Gastrocnemius medialis (tissue), 4 donors: ENCODE measurements around the gene TRIM46. TPM values are rescaled to one million over a fixed set of nuclear protein-coding genes. Genes with fewer than 3 reads are reported as not detected.

ENCODE experiments used
- ATAC-seq, 2 donors: fragments of 150-250 bp; one replicate each; pipeline ENCODE4 v1.9.1; 2016
- DNase-seq, 2 donors: peaks; one replicate each; pipeline ENCODE4 v3.0.0-alpha.2; 2019
- H3K27ac ChIP-seq, 4 donors: fragments of 200-600 bp; sonication (generic); 1 replicate in 1 of 4; 2 replicates in 3 of 4; pipeline ENCODE4 v1.5.1; 2016 to 2018; ENCODE audit warnings: mild to moderate bottlenecking in 2 of 4, moderate library complexity in 1 of 4
- H3K27me3 ChIP-seq, 3 donors: fragments of 200-600 bp; sonication (generic) in 2 of 3; 1 replicate in 1 of 3; 2 replicates in 2 of 3; pipeline versions ENCODE4 v1.5.1 to v1.6.0; 2016 to 2019; ENCODE audit warnings: mild to moderate bottlenecking in 1 of 3, moderate library complexity in 1 of 3
- H3K36me3 ChIP-seq, 2 donors: fragments of 200-600 bp; sonication (generic) in 1 of 2; one replicate each; pipeline ENCODE4 v1.5.1; 2017 to 2018
- H3K4me1 ChIP-seq, 2 donors: fragments of 200-600 bp; sonication (generic) in 1 of 2; one replicate each; pipeline ENCODE4 v1.5.1; 2016 to 2017; ENCODE audit warnings: mild to moderate bottlenecking in 2 of 2
- H3K4me3 ChIP-seq, 4 donors: fragments of 200-600 bp; sonication (generic) in 3 of 4; 1 replicate in 1 of 4; 2 replicates in 3 of 4; pipeline ENCODE4 v1.5.1; 2016 to 2019; ENCODE audit warnings: mild to moderate bottlenecking in 2 of 4
- H3K9me3 ChIP-seq, 3 donors: fragments of 200-600 bp; sonication (generic) in 2 of 3; 1 replicate in 1 of 3; 2 replicates in 2 of 3; pipeline ENCODE4 v1.5.1; 2016 to 2019
- POLR2A ChIP-seq, 2 donors: fragments of 450-650 bp; IDR thresholded peaks; one replicate each; pipeline ENCODE4 v1.6.1; 2017; ENCODE audit warnings: antibody characterized with exemption in 2 of 2, mild to moderate bottlenecking in 2 of 2, moderate library complexity in 2 of 2
- in situ Hi-C, 4 donors: fragments of 200-750 bp; cut with MboI; loops; one replicate each; pipeline versions ENCODE4 v1.15.0 to v1.8.0; 2017; ENCODE audit warnings: low sequenced_read_pairs in 4 of 4
- intact Hi-C: fragments of 100-400 bp; cut with DNase I; formaldehyde crosslinking; loops from one replicate; pipeline ENCODE4 v1.15.1; 2023; ENCODE audit warnings: low total_unique reads
- total RNA-seq, 4 donors: library from RNA; depleted of rRNA; stranded (reverse); fragments of >200 nt; gene quantifications; one replicate each; pipeline versions ENCODE4 v1.1.0 to v1.2.3, GENCODE V29; 2016
- TF ChIP-seq, protein P1 (sequence below), 5 experiments: fragments of 450-650 bp in 3 of 5; fragments of 200-600 bp in 2 of 5; sonication (generic) in 2 of 5; IDR thresholded peaks in 4 of 5; conservative IDR thresholded peaks in 1 of 5; 1 replicate in 4 of 5; 2 replicates in 1 of 5; pipeline ENCODE4 v1.5.1; 2016 to 2019; ENCODE audit warnings: antibody characterized with exemption in 5 of 5, mild to moderate bottlenecking in 3 of 5, moderate library complexity in 3 of 5

TRIM46 gene
- total RNA-seq, 4 donors from 2014 or later = not detected

DNA sequence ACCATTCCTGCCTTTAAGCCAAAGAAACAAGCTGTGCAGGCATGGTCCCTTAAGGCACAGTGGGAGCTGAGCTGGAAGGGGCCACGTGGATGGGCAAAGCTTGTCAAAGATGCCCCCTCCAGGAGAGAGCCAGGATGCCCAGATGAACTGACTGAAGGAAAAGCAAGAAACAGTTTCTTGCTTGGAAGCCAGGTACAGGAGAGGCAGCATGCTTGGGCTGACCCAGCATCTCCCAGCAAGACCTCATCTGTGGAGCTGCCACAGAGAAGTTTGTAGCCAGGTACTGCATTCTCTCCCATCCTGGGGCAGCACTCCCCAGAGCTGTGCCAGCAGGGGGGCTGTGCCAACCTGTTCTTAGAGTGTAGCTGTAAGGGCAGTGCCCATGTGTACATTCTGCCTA lies 39.3 kb upstream of the TRIM46 start:
- peaks cover 59 to 60% of the 10 kb centered on the region in 2 donors for H3K4me1 ChIP-seq

DNA sequence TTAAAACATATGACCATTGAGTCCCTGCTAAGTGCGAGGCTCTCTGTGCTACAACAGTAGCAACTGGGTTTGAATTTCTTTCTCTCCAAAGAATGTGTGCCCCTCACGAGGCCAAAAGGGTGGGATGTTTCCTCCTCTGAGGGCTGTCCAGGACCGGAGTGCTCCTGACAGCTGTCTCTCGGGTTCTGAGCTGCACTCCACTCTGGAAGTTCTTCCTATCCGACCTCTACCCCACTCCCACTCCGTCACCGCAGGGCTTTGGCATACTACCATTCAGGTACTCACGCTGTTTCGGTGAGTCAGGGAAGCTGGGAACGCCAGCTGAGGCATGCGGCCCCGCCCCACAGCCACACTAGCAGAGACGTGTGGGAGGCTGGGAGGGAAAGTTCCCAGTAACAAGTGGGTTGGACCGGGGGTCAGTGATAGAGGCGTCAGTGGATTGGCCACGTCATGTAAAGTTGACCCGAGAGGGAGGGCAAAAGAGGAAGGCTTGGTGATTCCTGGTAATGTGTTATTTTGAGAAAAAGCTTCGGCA lies 38.7 kb upstream of the TRIM46 start:
- Histone ChIP-seq H3K36me3 (peaks cover 0 to 12% of the 10 kb centered on the region in 2 donors), H3K9me3 (no peaks in the 10 kb centered on the region), H3K27me3 (peaks cover 2 to 4% (median 3%) of the 10 kb centered on the region in 3 donors), H3K27ac (peak overlapping the region; percentile 96 to 100 (median 98)), H3K4me1 (peaks cover 61 to 63% of the 10 kb centered on the region in 2 donors), H3K4me3 (peak overlapping the region; percentile 82 to 93 (median 87))
- peak; percentile 82 to 88 for DNase-seq
- TF ChIP-seq POLR2A (IDR thresholded peaks at IDR 0.05) = no peak
- TF ChIP-seq, protein P1, sequence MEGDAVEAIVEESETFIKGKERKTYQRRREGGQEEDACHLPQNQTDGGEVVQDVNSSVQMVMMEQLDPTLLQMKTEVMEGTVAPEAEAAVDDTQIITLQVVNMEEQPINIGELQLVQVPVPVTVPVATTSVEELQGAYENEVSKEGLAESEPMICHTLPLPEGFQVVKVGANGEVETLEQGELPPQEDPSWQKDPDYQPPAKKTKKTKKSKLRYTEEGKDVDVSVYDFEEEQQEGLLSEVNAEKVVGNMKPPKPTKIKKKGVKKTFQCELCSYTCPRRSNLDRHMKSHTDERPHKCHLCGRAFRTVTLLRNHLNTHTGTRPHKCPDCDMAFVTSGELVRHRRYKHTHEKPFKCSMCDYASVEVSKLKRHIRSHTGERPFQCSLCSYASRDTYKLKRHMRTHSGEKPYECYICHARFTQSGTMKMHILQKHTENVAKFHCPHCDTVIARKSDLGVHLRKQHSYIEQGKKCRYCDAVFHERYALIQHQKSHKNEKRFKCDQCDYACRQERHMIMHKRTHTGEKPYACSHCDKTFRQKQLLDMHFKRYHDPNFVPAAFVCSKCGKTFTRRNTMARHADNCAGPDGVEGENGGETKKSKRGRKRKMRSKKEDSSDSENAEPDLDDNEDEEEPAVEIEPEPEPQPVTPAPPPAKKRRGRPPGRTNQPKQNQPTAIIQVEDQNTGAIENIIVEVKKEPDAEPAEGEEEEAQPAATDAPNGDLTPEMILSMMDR (IDR thresholded peaks at IDR 0.05 in 4 of 5, conservative IDR thresholded peaks at IDR 0.05 in 1 of 5) = no peak
- intact Hi-C loops = loop anchor here (2.0 to 10.0 kb wide), 4 partner anchors 38 to 730 kb away; partner anchors contain the start of genes IL6R, KRTCAP2, TRIM46 and UBE2Q1
- peak; percentile 70 to 75 for ATAC-seq
- in situ Hi-C loops = no loop called here

More for the DNA sequence above, 39.3 kb upstream of the TRIM46 start:
- H3K27me3 ChIP-seq = peaks cover 3 to 9% (median 6%) of the 10 kb centered on the region in 3 donors
- peaks cover 0 to 12% of the 10 kb centered on the region in 2 donors for H3K36me3 ChIP-seq
- in situ Hi-C loops = no loop called here
- TF ChIP-seq POLR2A (IDR thresholded peaks at IDR 0.05) = no peak
- TF ChIP-seq, protein P1 (IDR thresholded peaks at IDR 0.05 in 4 of 5, conservative IDR thresholded peaks at IDR 0.05 in 1 of 5) = no peak
- no peak for DNase-seq
- intact Hi-C loops = loop anchor here (2.0 to 10.0 kb wide), 2 partner anchors 38 to 730 kb away; partner anchors contain the start of genes IL6R, KRTCAP2 and TRIM46
- no peak for ATAC-seq
- peak overlapping the region; percentile 96 to 100 (median 98) for H3K27ac ChIP-seq
- H3K9me3 ChIP-seq = no peaks in the 10 kb centered on the region
- H3K4me3 ChIP-seq = peak overlapping the region; percentile 82 to 93 (median 87)

DNA sequence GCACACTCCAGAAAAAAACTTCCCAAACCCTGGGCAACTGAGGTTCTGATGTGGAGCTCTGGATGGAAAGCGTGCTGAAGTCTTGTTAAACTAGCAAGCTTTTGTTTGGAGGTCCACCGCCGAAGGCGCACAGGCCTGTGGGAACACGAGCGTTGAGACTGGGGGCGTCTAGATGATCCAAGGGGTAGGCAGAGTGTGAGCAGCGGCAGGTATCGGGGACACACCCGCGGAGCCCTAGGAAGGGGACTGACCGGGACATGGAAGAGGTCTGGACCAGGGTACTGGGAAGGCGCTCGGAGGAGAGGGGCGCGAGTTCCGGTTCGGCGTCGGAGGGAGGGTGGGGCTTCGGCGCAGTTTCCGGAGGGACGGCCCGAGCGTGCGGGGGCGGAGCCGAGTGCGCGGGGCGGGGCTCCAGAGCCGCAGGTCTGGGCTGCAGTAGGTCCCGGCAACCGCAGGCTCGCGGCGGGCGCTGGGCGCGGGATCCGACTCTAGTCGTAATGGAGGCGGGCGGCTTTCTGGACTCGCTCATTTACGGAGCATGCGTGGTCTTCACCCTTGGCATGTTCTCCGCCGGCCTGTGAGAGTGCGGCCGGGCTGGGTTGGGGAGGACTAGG lies 38.1 kb upstream of the TRIM46 start, which contains the start of gene SLC50A1:
Gene SLC50A1 (plus strand): TSS at position 438 of the 614 bp plus-strand sequence. CDS start 60 bp downstream, at position 498.
- H3K9me3 ChIP-seq = no peaks in the 10 kb centered on the region
- intact Hi-C loops (loop anchor here (2.0 to 10.0 kb wide), 4 partner anchors 37 to 731 kb away; partner anchors contain the start of genes IL6R, KRTCAP2, TRIM46 and UBE2Q1), in situ Hi-C loops (no loop called here)
- peak; percentile 69 to 78 for ATAC-seq
- H3K36me3 ChIP-seq = peaks cover 0 to 12% of the 10 kb centered on the region in 2 donors
- peaks cover 55 to 61% of the 10 kb centered on the region in 2 donors for H3K4me1 ChIP-seq
- DNase-seq = peak; percentile 87 to 93
- H3K27ac ChIP-seq = peak within 1 kb of the TSS; percentile 96 to 100 (median 98)
- peak; percentile 90 to 92 for TF ChIP-seq POLR2A (IDR thresholded peaks at IDR 0.05)
- TF ChIP-seq, protein P1 (IDR thresholded peaks at IDR 0.05 in 4 of 5, conservative IDR thresholded peaks at IDR 0.05 in 1 of 5) = peak; percentile 43 to 64 (median 59)
- H3K27me3 ChIP-seq = no peaks in the 10 kb centered on the region
- H3K4me3 ChIP-seq = peak within 1 kb of the TSS; percentile 82 to 93 (median 87)

DNA sequence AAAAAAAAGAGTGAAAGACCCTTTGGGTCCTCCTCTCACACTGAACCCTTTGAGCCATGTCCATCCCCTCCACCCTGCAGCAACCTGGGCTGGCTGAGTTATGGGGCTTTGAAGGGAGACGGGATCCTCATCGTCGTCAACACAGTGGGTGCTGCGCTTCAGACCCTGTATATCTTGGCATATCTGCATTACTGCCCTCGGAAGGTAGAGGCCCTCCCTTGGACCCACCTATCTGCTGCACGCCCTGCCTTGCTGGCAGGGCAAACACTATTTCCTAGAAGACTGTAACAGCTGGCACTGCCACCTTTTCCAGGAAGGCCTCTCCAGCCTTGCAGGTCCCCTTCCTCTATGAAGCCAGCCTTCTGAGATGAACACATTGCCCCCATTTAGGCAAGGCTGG lies 36.9 kb upstream of the TRIM46 start:
- Histone ChIP-seq H3K27me3 (no peaks in the 10 kb centered on the region), H3K4me3 (peak overlapping the region; percentile 82 to 93 (median 87)), H3K36me3 (peaks cover 0 to 5% of the 10 kb centered on the region in 2 donors), H3K9me3 (no peaks in the 10 kb centered on the region), H3K4me1 (peaks cover 46 to 50% of the 10 kb centered on the region in 2 donors), H3K27ac (peak overlapping the region; percentile 96 to 100 (median 98))
- in situ Hi-C loops = no loop called here
- ATAC-seq (no peak), DNase-seq (no peak)
- intact Hi-C loops = loop anchor here (5.0 to 10.0 kb wide), 3 partner anchors 134 to 732 kb away; partner anchors contain the start of genes IL6R, UBE2Q1 and ZBTB7B
- TF ChIP-seq, protein P1 (IDR thresholded peaks at IDR 0.05 in 4 of 5, conservative IDR thresholded peaks at IDR 0.05 in 1 of 5) = no peak
- no peak for TF ChIP-seq POLR2A (IDR thresholded peaks at IDR 0.05)
